A172 (cell line): ENCODE results near the gene TPST2. TPM values are rescaled to one million over a fixed set of nuclear protein-coding genes. Genes with fewer than 3 reads are reported as not detected.

Experiments
- DNase-seq: peaks from one replicate; pipeline ENCODE4 v3.0.0-alpha.2; 2015; ENCODE audit warnings: low spot score
- total RNA-seq: library from RNA; depleted of rRNA; stranded (reverse); fragments of >200 nt; shearing (Covaris generic); gene quantifications from 2 replicates; pipeline ENCODE4 v1.2.3, GENCODE V29; 2014

TPST2 gene
- total RNA-seq, 1 experiment from 2014 or later: 5.5 TPM

- peak; percentile 68 for DNase-seq
Measured at GRCh38 chr22:26610996-26611395, 21.1 kb upstream of the TPST2 start.

DNA sequence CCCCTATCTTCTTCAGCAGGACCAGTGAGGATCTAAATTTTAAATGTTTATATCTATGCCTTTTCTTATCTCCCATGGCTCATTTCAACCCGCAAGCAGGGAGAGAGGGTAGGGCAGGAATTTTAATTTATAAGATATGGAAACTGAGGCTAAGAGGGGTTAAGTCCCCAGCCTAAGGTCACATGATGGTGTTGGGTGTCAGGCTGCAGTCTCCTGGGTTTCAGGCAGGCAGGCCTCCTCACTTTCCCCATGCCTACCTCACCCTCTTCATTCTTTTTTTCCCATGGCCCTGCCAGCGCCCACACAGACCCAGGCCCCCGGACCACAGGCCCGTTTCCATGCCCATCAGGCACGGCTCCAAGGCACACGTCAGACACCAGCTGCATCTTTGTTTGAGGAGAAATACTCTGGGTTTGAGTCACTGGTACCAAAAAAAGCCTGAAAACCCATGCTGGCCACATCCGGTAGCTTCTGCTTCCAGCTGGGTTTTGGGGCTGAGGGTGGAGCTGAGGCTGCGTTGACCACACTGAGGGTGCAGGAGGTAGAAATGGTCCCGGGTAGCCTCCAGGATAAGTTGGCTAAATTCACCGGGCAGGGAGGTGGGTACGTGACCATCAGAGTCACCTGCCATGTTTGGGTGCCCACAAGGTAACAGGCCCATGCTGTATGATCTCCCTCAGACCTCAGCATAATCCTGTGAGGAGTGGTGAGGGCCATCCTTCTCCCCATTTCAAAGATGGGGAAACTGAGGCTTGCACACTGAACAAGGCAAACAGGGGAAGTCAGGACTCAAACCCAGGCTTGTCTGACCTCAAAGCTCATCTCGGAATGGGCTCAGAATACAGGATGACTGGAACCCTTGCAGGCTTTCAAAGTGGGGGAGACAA, 20.4 kb upstream of the TPST2 start:
- DNase-seq: peak; percentile 88

- no peak for DNase-seq
Measured at GRCh38 chr22:26609287-26609686, 19.4 kb upstream of the TPST2 start.

- no peak for DNase-seq
Measured at GRCh38 chr22:26608129-26608528, 18.2 kb upstream of the TPST2 start.

GRCh38 chr22:26606611-26607010, 16.7 kb upstream of the TPST2 start:
- DNase-seq: peak; percentile 65

DNA sequence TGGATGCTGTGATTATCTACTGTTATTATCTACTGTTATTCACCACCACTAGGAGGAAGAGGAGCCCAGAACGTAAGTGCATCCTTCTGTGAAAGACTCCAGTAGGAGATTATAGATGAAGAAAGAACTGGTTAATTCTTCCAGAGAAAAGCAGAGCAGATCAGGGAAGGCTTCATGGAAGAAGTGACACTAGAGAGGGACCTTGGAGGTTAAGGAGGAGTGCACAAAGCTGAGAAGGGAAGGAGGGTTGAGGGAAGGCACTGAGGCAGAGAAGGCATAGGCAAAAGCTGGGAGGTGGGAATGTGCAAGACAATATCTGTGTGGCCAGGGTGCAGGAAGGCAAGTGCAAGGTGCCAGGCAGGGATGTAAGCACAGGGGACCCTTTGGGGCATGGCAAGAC, 14.4 kb upstream of the TPST2 start:
- DNase-seq: no peak

- DNase-seq: no peak
Measured at GRCh38 chr22:26602127-26602526, 12.2 kb upstream of the TPST2 start.

DNA sequence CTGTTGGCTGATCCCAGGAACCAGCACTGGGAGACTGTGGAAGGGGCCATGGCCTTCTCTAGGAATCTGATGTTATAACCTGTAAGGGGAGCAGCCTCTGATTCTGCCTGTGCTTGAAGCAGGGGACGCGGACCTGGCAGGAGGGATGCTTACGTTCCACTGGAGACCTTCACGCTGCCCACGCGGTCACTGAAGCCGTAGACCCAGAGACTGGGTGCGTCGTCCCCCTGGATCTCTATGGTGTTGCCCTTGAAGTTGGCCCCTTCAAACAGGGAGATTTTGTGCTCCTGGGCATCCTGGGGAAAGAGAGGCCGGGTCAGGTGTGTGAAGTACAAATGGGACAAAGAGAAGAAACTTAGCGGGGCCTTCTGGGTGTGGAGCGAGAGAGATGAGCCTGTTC, 11.8 kb upstream of the TPST2 start:
- DNase-seq: no peak

DNA sequence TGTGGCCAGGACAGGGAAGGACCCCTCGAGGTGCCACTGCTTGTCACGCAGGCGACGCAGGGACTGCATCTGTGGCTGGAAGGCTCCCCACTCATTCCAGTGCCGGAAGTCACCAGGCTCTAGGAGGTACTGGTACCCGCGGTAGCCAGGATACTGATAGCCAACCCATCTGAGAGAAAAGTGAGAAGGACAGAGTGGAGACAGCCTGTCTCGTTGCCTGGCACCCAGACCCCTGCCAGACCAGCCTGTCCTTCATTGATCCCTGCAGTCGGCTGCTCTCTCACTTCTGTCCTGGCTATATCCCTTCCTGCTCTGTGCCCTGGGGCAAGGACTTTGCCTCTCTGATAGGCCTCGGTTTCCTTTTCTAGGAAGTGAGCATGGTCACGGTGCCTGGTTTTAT, 9.6 kb upstream of the TPST2 start:
- no peak for DNase-seq

DNA sequence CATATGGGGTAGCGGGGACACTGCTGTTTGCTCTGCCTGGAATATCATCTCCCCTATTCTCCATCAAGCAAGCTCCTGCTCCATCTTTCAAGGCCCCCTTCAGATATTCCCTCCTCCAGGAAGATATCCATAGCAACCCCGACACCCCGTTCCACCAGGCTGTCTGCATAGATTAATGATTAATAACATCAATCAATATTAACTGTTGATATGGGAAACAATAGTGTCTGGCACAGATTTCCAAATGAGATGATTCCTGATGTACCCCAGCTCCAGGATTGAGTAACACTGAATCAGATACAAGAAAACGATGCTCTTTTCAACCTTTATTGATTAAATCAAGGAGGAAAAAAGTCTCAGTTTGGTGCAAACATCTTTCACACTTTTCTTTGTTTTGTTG, 7.5 kb upstream of the TPST2 start:
- DNase-seq: no peak

GRCh38 chr22:26597026-26597425, 7.1 kb upstream of the TPST2 start:
- no peak for DNase-seq

- DNase-seq: no peak
Measured at GRCh38 chr22:26593763-26594162, 3.8 kb upstream of the TPST2 start.

DNA sequence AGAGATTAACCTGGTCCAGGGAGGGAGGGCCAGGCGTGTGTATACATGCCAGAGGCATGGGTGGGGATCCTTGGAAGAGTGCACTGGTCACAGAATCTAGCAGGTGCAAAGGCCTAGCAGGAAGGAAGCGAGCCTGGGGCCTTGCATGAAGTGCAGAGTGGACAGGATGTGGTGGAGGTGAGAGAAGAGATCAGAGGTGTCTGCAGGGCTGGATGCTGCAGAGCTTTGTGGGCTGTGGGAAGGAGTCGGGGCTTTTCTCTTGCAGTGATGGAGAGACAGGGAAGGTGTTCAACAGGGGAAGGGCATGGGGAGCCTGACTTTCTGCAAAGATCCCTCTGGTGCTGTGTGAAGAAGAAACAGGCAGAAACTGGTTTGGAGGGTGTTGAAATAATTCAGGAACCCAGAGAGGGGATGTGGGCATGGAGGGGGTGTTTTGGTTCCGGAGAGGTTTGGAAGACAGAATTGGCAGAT, 2.5 kb upstream of the TPST2 start:
- no peak for DNase-seq

- no peak for DNase-seq
Measured at GRCh38 chr22:26589367-26589844, 526 bp downstream of the TPST2 start.

- no peak for DNase-seq
Measured at GRCh38 chr22:26588729-26589366, 1.1 kb downstream of the TPST2 start.

- no peak for DNase-seq
Measured at GRCh38 chr22:26587991-26588613, 1.8 kb downstream of the TPST2 start.

DNA sequence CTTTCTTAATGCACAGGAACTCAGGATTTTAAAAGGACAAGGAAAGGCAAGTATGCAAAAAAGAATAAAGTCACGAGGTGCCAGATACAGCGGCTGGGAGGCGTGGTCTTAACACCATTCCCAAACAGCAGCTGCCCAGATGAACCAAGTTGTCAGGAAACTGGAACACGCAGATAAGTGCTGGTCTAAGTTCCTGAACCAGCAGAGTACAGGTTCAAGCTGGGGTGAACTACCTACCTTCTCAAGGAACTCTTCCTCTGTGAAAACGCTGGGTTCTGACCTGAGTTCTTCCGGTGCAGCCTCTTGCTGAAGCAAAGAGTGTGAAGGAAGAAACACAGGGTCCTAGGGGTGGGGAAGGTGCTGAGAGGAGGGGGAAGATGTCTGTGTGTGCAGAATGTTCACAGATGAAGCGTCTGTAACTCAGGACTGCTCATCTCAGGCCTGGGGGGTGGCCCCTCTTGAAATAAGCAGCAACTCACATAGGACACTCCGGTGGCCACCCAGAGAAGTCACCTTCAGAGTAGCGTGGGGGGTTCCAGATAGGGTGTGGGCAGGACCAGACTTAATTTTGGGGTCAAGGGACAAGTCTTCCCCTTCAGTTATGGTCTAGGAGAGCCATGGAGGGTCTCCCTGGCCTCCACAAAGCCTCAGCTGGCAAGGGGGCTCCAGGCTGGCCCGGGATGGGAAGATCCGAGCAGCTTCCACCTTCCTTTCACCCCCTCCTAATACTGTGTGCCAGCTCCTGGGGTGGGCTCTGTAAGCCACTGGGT, 3.2 kb downstream of the TPST2 start:
- DNase-seq: no peak

- peak; percentile 88 for DNase-seq
Measured at GRCh38 chr22:26585104-26585790, 4.7 kb downstream of the TPST2 start.

GRCh38 chr22:26584010-26584409, 5.9 kb downstream of the TPST2 start:
- DNase-seq: no peak

- DNase-seq: no peak
Measured at GRCh38 chr22:26581633-26582168, 8.2 kb downstream of the TPST2 start.

- no peak for DNase-seq
Measured at GRCh38 chr22:26581026-26581425, 8.9 kb downstream of the TPST2 start.
